Activated CD4-positive, alpha-beta memory T cell treated with anti-CD3 and anti-CD28 coated beads, Interleukin-2, amount 10 ng/mL, durations not matched to agents 7 days and 5 days (primary cell): Measurements from ENCODE around the gene HPGDS. TPM values are rescaled to one million over a fixed set of nuclear protein-coding genes. Genes with fewer than 3 reads are reported as not detected.
A peak's percentile ranks its signal among the peaks of the same experiment; 100 is the strongest.

ENCODE experiments used
- CTCF ChIA-PET: fragments of 350-600 bp; sonication (Branson Sonifier 250); formaldehyde crosslinking; loops from one replicate; lab custom pipeline; 2021; ENCODE audit warnings: antibody characterized with exemption, inconsistent platforms; lab: Charles Lee
- POLR2A ChIA-PET: fragments of 350-600 bp; sonication (Branson Sonifier 250); formaldehyde crosslinking; loops from one replicate; lab custom pipeline; 2021; ENCODE audit warnings: antibody characterized with exemption; lab: Charles Lee
- DNase-seq: peaks from one replicate; pipeline ENCODE4 v3.0.0-alpha.2; 2020
- H3K27ac Mint-ChIP-seq: one replicate; pipeline ENCODE4 v1.8.0; 2021; ENCODE audit warnings: mild to moderate bottlenecking, mixed read lengths
- H3K27me3 Mint-ChIP-seq: one replicate; pipeline ENCODE4 v1.8.0; 2021; ENCODE audit warnings: mixed read lengths
- H3K36me3 Mint-ChIP-seq: one replicate; pipeline ENCODE4 v1.8.0; 2021; ENCODE audit warnings: low read depth, mixed read lengths
- H3K4me1 Mint-ChIP-seq: one replicate; pipeline ENCODE4 v1.8.0; 2021; ENCODE audit warnings: mixed read lengths
- H3K4me3 Mint-ChIP-seq: one replicate; pipeline ENCODE4 v1.8.0; 2021; ENCODE audit warnings: mild to moderate bottlenecking, mixed read lengths
- H3K9me3 Mint-ChIP-seq: one replicate; pipeline ENCODE4 v1.8.0; 2021; ENCODE audit warnings: mixed read lengths
- total RNA-seq, 2 experiments: library from RNA; stranded (reverse); gene quantifications; one replicate each; pipeline ENCODE4 v1.2.3, GENCODE V29; 2021

HPGDS gene
- total RNA-seq, 2 experiments from 2014 or later = 1.3 to 1.5 TPM

- peaks cover 35% of the 10 kb centered on the region for H3K36me3 Mint-ChIP-seq
- DNase-seq = no peak
- CTCF ChIA-PET = no interaction called here
- peaks cover 2% of the 10 kb centered on the region for H3K4me1 Mint-ChIP-seq
- H3K4me3 Mint-ChIP-seq = no peak overlapping the region
- no peaks in the 10 kb centered on the region for H3K27me3 Mint-ChIP-seq
- H3K27ac Mint-ChIP-seq = peak overlapping the region; percentile 8
- POLR2A ChIA-PET = no interaction called here
- no peaks in the 10 kb centered on the region for H3K9me3 Mint-ChIP-seq
Observed at GRCh38 chr4:94256144-94256783, 86.4 kb downstream of the HPGDS start.

DNA sequence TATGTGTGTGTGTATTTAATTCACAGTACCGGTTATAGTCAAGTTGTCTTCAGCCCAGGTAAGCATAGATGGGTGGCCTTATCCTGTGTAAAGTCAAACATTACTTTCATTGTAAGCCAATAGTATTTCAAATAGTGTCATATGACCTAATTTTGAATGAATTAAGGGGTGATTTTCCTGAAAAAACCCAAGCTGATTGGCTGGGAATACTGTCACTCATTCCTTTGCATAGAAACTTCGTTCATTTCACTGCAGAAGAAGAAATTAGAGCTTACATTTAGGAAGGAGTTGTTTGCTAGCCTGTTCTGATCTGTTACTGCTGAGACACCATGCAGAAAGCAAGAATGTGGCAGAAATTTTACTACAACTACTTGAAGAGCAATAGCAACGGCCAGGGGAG, 89.6 kb downstream of the HPGDS start:
- no peaks in the 10 kb centered on the region for H3K9me3 Mint-ChIP-seq
- CTCF ChIA-PET = no interaction called here
- H3K36me3 Mint-ChIP-seq = peaks cover 45% of the 10 kb centered on the region
- no peak overlapping the region for H3K4me3 Mint-ChIP-seq
- POLR2A ChIA-PET = no interaction called here
- no peaks in the 10 kb centered on the region for H3K27me3 Mint-ChIP-seq
- no peak for DNase-seq
- peaks cover 5% of the 10 kb centered on the region for H3K4me1 Mint-ChIP-seq
- H3K27ac Mint-ChIP-seq = no peak overlapping the region

GRCh38 chr4:94251094-94251493, 91.5 kb downstream of the HPGDS start:
- H3K36me3 Mint-ChIP-seq = peaks cover 51% of the 10 kb centered on the region
- DNase-seq = no peak
- ChIA-PET CTCF (no interaction called here), POLR2A (no interaction called here)
- H3K4me1 Mint-ChIP-seq = peaks cover 3% of the 10 kb centered on the region
- H3K4me3 Mint-ChIP-seq = no peak overlapping the region
- no peaks in the 10 kb centered on the region for H3K9me3 Mint-ChIP-seq
- no peak overlapping the region for H3K27ac Mint-ChIP-seq
- no peaks in the 10 kb centered on the region for H3K27me3 Mint-ChIP-seq

Other genes with a start within 250 kb of the HPGDS start
- 10 to 100 TPM; 28.4 to 30.0 TPM for gene SMARCAD1, start 135.0 kb downstream of the HPGDS start, total RNA-seq
- 10 to 100 TPM; 24.0 to 24.9 TPM for gene PDLIM5, start 109.1 kb upstream of the HPGDS start, total RNA-seq